ENCODE measurements around the gene BMP7.

GRCh38 chr20:57244221-57244585 is 22.2 kb downstream of the BMP7 start:
- TF ChIP-seq CTCF (IDR thresholded peaks at IDR 0.05): no peak
- TF ChIP-seq POLR2A (IDR thresholded peaks at IDR 0.05): no peak
